GM19193 (cell line): ENCODE data around the gene GNS.

Source experiments
- POLR2A ChIP-seq: IDR thresholded peaks from 4 replicates; pipeline ENCODE4 v1.6.1; 2011; ENCODE audit not compliant: insufficient read depth, insufficient read length; ENCODE audit errors: extremely low read depth

GNS gene

GRCh38 chr12:64782191-64782876 is 23.1 kb upstream of the GNS start:
- TF ChIP-seq POLR2A: no peak

- no peak for TF ChIP-seq POLR2A
Observed at GRCh38 chr12:64781280-64782190, 22.3 kb upstream of the GNS start.

- no peak for TF ChIP-seq POLR2A
Observed at GRCh38 chr12:64780531-64781279, 21.5 kb upstream of the GNS start.

- no peak for TF ChIP-seq POLR2A
Observed at GRCh38 chr12:64780132-64780530, 20.9 kb upstream of the GNS start.

GRCh38 chr12:64779354-64779974 is 20.3 kb upstream of the GNS start:
- TF ChIP-seq POLR2A: no peak

- TF ChIP-seq POLR2A: no peak
Observed at GRCh38 chr12:64773386-64773785, 14.2 kb upstream of the GNS start.

- TF ChIP-seq POLR2A: no peak
Observed at GRCh38 chr12:64767495-64767894, 8.3 kb upstream of the GNS start.

GRCh38 chr12:64760808-64761573 is 1.8 kb upstream of the GNS start:
- no peak for TF ChIP-seq POLR2A

GRCh38 chr12:64757771-64758170 is 1.4 kb downstream of the GNS start:
- TF ChIP-seq POLR2A: no peak

- no peak for TF ChIP-seq POLR2A
Observed at GRCh38 chr12:64756376-64756775, 2.8 kb downstream of the GNS start.

- no peak for TF ChIP-seq POLR2A
Observed at GRCh38 chr12:64753427-64753826, 5.8 kb downstream of the GNS start.

- no peak for TF ChIP-seq POLR2A
Observed at GRCh38 chr12:64752833-64753238, 6.4 kb downstream of the GNS start.

GRCh38 chr12:64752032-64752431 is 7.2 kb downstream of the GNS start:
- TF ChIP-seq POLR2A: no peak
